Panc1 (cell line): ENCODE data around the gene KDM2B. TPM values are rescaled to one million over a fixed set of nuclear protein-coding genes. Genes with fewer than 3 reads are reported as not detected.

ENCODE experiments used
- ATAC-seq: fragments of 200-7000 bp; cut with Tn5 transposase; 2 replicates; pipeline ENCODE4 v1.9.1; 2020; ENCODE audit warnings: mild to moderate bottlenecking, moderate library complexity
- BruUV-seq: library from RNA; stranded (reverse); fragments of 400-500 nt; replicated peaks from 2 replicates; lab custom pipeline; 2021; lab: Mats Ljungman, UMichigan
- CTCF ChIA-PET: fragments of 300-600 bp; sonication (Branson Sonifier 250); formaldehyde crosslinking; loops from one replicate; lab custom pipeline; 2022; ENCODE audit warnings: antibody characterized with exemption; lab: Charles Lee
- POLR2A ChIA-PET: fragments of 300-600 bp; sonication (Branson Sonifier 250); formaldehyde crosslinking; loops from one replicate; lab custom pipeline; 2022; ENCODE audit warnings: antibody characterized with exemption; lab: Charles Lee
- DNase-seq: peaks from one replicate; pipeline ENCODE4 v3.0.0-alpha.2; 2010; ENCODE audit warnings: low read depth, low spot score
- H3K27ac ChIP-seq: 2 replicates; pipeline ENCODE4 v1.5.1; 2011; ENCODE audit warnings: mild to moderate bottlenecking, low read length, inconsistent platforms
- H3K27me3 ChIP-seq: fragments of 200-500 bp; sonication (Bioruptor generic); 2 replicates; pipeline ENCODE4 v1.6.0; 2014; ENCODE audit warnings: low read length, inconsistent platforms; ENCODE audit not compliant: control insufficient read depth, insufficient read depth
- H3K36me3 ChIP-seq: fragments of 200-500 bp; sonication (Bioruptor generic); 2 replicates; pipeline ENCODE4 v1.5.1; 2014; ENCODE audit warnings: inconsistent platforms, mild to moderate bottlenecking, low read length, moderate library complexity; ENCODE audit not compliant: control insufficient read depth, insufficient read depth
- H3K4me1 ChIP-seq: 2 replicates; pipeline ENCODE4 v1.5.1; 2011; ENCODE audit warnings: inconsistent platforms, mild to moderate bottlenecking, low read length, moderate library complexity; ENCODE audit not compliant: control insufficient read depth, insufficient read depth
- H3K4me3 ChIP-seq, 2 experiments: 2 replicates each; pipeline ENCODE4 v1.5.1; 2011 to 2012; ENCODE audit warnings: low read depth in 2 of 2, low read length in 2 of 2, mild to moderate bottlenecking in 2 of 2, inconsistent platforms in 1 of 2, moderate library complexity in 1 of 2
- H3K9me3 ChIP-seq: fragments of 200-500 bp; sonication (Bioruptor generic); 2 replicates; pipeline ENCODE4 v1.5.1; 2014; ENCODE audit warnings: low read depth, mild to moderate bottlenecking, inconsistent platforms, low read length, moderate library complexity; ENCODE audit not compliant: control insufficient read depth, insufficient read depth
- POLR2AphosphoS5 ChIP-seq: IDR thresholded peaks from 2 replicates; pipeline ENCODE4 v1.6.1; 2012; ENCODE audit warnings: mild to moderate bottlenecking, low read depth, low read length, moderate library complexity
- SIN3A ChIP-seq: IDR thresholded peaks from 2 replicates; pipeline ENCODE4 v1.6.1; 2012; ENCODE audit warnings: low read depth, mild to moderate bottlenecking, low read length, moderate library complexity, borderline replicate concordance; ENCODE audit not compliant: insufficient read depth
- TCF7L2 ChIP-seq: IDR thresholded peaks from 2 replicates; pipeline ENCODE4 v1.6.1; 2011; ENCODE audit warnings: mild to moderate bottlenecking, low read depth, low read length, inconsistent platforms
- in situ Hi-C: cut with HindIII; loops from 2 replicates; pipeline ENCODE4 v1.10.0; 2016; ENCODE audit warnings: low sequenced_read_pairs, low pct_unique_long_range_greater_than_20kb
- intact Hi-C: fragments of 100-400 bp; cut with micrococcal nuclease; formaldehyde crosslinking; loops from one replicate; pipeline ENCODE4 v1.10.0; 2022; ENCODE audit not compliant: unreplicated experiment
- total RNA-seq: library from RNA; stranded (reverse); gene quantifications from one replicate; pipeline ENCODE4 v1.2.1, GENCODE V29; 2021; ENCODE audit not compliant: unreplicated experiment
- TF ChIP-seq, protein P1 (sequence below), 2 experiments: IDR thresholded peaks; 2 replicates each; pipeline ENCODE4 v1.6.1; 2011 to 2012; ENCODE audit warnings: low read depth in 2 of 2, control low read depth in 1 of 2, low read length in 1 of 2, mild to moderate bottlenecking in 1 of 2, moderate library complexity in 1 of 2; ENCODE audit not compliant: insufficient read depth in 1 of 2
- TF ChIP-seq, protein P2 (sequence below): fragments of 450-650 bp; IDR thresholded peaks from 2 replicates; pipeline ENCODE4 v1.5.1; 2017; ENCODE audit warnings: mild to moderate bottlenecking

Gene KDM2B
- total RNA-seq, 1 experiment from 2014 or later: 27.5 TPM

DNA sequence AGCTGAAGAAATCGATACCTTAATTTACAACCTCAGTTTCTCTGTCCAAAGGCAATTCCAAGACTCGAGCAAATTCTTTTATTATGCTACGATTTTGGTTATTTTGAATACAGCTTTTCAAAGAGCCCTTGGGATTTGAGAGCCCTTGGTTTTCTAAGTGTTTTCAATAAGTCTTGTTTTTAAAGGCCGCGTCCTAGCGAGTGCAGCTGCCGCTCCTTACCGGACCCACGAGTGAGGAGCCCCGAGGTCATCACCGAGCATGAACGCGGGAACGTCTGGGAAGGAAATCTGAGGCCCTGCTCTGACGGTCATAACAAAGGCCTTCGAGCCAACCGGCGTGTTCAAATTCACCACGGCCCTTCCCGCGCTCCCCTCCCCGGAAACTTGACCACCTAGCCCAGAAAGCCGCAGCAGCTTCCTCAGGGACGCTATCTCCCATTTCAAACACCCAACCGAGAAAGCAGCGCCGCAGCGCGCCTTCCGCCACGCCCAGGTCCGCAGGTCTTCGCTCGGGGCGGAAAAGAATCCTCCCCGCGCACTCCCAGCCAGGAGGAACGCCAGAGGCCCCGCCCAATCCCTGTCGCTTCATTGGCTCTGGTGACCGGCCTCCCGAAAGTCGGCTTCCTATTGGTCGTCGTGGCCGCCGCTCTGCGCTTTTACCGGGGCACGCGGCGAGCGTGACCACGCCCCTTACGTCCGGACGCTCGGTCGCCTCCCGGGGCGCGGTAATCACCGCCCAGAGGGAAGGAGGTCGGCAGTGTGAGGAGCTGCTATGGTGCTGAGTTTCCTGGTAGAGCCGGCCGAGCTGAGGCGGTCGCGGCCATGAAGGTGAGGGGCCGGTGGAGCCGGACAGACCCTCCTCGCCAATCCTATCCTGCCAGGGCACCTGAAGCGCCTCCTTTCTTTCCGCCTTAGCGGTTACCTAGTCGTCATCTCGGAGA is 181.2 kb downstream of the KDM2B start, which contains the start of gene RNF34:
TSS of gene RNF34 (plus strand) at position 728 of the 941 bp plus-strand sequence. CDS start at position 823, 95 bp downstream.
- no peaks in the 10 kb centered on the region for H3K36me3 ChIP-seq
- in situ Hi-C loops (no loop called here), intact Hi-C loops (loop anchor here (5.0 kb wide), 1 partner anchor 47 kb away; the partner anchor contains the start of gene ANAPC5)
- DNase-seq (peak; percentile 78), ATAC-seq (peak; percentile 99)
- CTCF ChIA-PET: interaction anchor here (0.6 kb wide), 1 partner anchor 164 kb away, joined by 3 read pairs; no protein-coding TSS in a partner anchor
- TF ChIP-seq, protein P1, sequence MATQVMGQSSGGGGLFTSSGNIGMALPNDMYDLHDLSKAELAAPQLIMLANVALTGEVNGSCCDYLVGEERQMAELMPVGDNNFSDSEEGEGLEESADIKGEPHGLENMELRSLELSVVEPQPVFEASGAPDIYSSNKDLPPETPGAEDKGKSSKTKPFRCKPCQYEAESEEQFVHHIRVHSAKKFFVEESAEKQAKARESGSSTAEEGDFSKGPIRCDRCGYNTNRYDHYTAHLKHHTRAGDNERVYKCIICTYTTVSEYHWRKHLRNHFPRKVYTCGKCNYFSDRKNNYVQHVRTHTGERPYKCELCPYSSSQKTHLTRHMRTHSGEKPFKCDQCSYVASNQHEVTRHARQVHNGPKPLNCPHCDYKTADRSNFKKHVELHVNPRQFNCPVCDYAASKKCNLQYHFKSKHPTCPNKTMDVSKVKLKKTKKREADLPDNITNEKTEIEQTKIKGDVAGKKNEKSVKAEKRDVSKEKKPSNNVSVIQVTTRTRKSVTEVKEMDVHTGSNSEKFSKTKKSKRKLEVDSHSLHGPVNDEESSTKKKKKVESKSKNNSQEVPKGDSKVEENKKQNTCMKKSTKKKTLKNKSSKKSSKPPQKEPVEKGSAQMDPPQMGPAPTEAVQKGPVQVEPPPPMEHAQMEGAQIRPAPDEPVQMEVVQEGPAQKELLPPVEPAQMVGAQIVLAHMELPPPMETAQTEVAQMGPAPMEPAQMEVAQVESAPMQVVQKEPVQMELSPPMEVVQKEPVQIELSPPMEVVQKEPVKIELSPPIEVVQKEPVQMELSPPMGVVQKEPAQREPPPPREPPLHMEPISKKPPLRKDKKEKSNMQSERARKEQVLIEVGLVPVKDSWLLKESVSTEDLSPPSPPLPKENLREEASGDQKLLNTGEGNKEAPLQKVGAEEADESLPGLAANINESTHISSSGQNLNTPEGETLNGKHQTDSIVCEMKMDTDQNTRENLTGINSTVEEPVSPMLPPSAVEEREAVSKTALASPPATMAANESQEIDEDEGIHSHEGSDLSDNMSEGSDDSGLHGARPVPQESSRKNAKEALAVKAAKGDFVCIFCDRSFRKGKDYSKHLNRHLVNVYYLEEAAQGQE (IDR thresholded peaks at IDR 0.05; ENCODE audit: insufficient read depth in 1 of 2, low read depth in 2 of 2, low read length in 1 of 2): no peak
- peak; percentile 95 for TF ChIP-seq POLR2AphosphoS5
- no peak for TF ChIP-seq SIN3A
- TF ChIP-seq, protein P2, sequence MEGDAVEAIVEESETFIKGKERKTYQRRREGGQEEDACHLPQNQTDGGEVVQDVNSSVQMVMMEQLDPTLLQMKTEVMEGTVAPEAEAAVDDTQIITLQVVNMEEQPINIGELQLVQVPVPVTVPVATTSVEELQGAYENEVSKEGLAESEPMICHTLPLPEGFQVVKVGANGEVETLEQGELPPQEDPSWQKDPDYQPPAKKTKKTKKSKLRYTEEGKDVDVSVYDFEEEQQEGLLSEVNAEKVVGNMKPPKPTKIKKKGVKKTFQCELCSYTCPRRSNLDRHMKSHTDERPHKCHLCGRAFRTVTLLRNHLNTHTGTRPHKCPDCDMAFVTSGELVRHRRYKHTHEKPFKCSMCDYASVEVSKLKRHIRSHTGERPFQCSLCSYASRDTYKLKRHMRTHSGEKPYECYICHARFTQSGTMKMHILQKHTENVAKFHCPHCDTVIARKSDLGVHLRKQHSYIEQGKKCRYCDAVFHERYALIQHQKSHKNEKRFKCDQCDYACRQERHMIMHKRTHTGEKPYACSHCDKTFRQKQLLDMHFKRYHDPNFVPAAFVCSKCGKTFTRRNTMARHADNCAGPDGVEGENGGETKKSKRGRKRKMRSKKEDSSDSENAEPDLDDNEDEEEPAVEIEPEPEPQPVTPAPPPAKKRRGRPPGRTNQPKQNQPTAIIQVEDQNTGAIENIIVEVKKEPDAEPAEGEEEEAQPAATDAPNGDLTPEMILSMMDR: no peak
- peak; percentile 26; the same call in 1 of the 2 replicates for TF ChIP-seq TCF7L2
- BruUV-seq: TSS peak; percentile 98
- peaks cover 12% of the 10 kb centered on the region; the same call in 1 of the 2 replicates for H3K4me1 ChIP-seq
- peak within 1 kb of the TSS; percentile 87 for H3K27ac ChIP-seq
- H3K4me3 ChIP-seq: peak within 1 kb of the TSS; percentile 79 to 90
- H3K9me3 ChIP-seq: no peaks in the 10 kb centered on the region
- POLR2A ChIA-PET: interaction anchor here (0.8 kb wide), 1 partner anchor 48 kb away, joined by 3 read pairs; the partner anchor contains the start of gene ANAPC5
- no peaks in the 10 kb centered on the region for H3K27me3 ChIP-seq

DNA sequence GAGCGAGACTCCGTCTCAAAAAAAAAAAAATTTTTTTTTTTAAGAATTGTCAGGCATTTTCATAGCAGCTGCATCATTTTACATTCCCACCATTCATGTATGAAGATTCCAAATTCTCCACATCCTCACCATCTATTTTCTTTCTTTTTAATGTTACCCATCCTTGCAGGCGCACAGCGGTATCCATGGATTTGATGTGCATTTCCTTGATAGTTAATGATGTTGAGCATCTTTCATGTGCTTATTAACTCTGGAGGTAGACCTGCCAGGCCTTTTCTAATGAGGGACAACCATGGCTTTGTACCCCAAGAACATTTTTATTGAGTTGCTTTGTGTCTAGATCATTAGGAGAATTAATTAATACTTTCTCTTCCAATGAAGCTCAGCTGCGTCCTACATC is 182.5 kb downstream of the KDM2B start:
- ChIA-PET POLR2A (no interaction called here), CTCF (no interaction called here)
- BruUV-seq: no TSS peak
- in situ Hi-C loops: no loop called here
- TF ChIP-seq POLR2AphosphoS5 (no peak), TCF7L2 (no peak), SIN3A (no peak)
- TF ChIP-seq, protein P1 (IDR thresholded peaks at IDR 0.05; ENCODE audit: insufficient read depth in 1 of 2, low read depth in 2 of 2, low read length in 1 of 2): no peak
- TF ChIP-seq, protein P2: no peak
- DNase-seq: no peak
- no peak for ATAC-seq
- H3K27ac ChIP-seq: peak overlapping the region; percentile 77
- intact Hi-C loops: loop anchor here (5.0 kb wide), 1 partner anchor 46 kb away; the partner anchor contains the start of gene ANAPC5
- H3K4me1 ChIP-seq: peaks cover 12% of the 10 kb centered on the region; the same call in 1 of the 2 replicates
- peak overlapping the region in 1 of 2 experiments; percentile 90; a peak in 1 of 4 replicates for H3K4me3 ChIP-seq
- no peaks in the 10 kb centered on the region for H3K27me3 ChIP-seq
- no peaks in the 10 kb centered on the region for H3K36me3 ChIP-seq
- H3K9me3 ChIP-seq: no peaks in the 10 kb centered on the region
